T-helper 2 cell treated with Interferon-gamma antibody and Interleukin-4, amounts not matched to agents 5 μg/mL and 100 μg/mL, for 36 hours (primary cell): ENCODE results near the gene ARHGAP22.

Source experiments
- DNase-seq: peaks from one replicate; pipeline ENCODE4 v3.0.0; 2021; ENCODE audit warnings: low spot score
- H3K27ac Mint-ChIP-seq: one replicate; pipeline ENCODE4 v1.8.0; 2021; ENCODE audit warnings: mild to moderate bottlenecking, mixed read lengths
- H3K27me3 Mint-ChIP-seq: one replicate; pipeline ENCODE4 v1.8.0; 2021; ENCODE audit warnings: low read depth, mixed read lengths
- H3K36me3 Mint-ChIP-seq: one replicate; pipeline ENCODE4 v1.8.0; 2021; ENCODE audit warnings: low read depth, mixed read lengths
- H3K4me1 Mint-ChIP-seq: one replicate; pipeline ENCODE4 v1.8.0; 2021; ENCODE audit warnings: low read depth, mixed read lengths
- H3K4me3 Mint-ChIP-seq: one replicate; pipeline ENCODE4 v1.8.0; 2022; ENCODE audit warnings: mild to moderate bottlenecking, moderate library complexity, mixed read lengths
- H3K9me3 Mint-ChIP-seq: one replicate; pipeline ENCODE4 v1.8.0; 2021; ENCODE audit warnings: mixed read lengths

Gene ARHGAP22

DNA sequence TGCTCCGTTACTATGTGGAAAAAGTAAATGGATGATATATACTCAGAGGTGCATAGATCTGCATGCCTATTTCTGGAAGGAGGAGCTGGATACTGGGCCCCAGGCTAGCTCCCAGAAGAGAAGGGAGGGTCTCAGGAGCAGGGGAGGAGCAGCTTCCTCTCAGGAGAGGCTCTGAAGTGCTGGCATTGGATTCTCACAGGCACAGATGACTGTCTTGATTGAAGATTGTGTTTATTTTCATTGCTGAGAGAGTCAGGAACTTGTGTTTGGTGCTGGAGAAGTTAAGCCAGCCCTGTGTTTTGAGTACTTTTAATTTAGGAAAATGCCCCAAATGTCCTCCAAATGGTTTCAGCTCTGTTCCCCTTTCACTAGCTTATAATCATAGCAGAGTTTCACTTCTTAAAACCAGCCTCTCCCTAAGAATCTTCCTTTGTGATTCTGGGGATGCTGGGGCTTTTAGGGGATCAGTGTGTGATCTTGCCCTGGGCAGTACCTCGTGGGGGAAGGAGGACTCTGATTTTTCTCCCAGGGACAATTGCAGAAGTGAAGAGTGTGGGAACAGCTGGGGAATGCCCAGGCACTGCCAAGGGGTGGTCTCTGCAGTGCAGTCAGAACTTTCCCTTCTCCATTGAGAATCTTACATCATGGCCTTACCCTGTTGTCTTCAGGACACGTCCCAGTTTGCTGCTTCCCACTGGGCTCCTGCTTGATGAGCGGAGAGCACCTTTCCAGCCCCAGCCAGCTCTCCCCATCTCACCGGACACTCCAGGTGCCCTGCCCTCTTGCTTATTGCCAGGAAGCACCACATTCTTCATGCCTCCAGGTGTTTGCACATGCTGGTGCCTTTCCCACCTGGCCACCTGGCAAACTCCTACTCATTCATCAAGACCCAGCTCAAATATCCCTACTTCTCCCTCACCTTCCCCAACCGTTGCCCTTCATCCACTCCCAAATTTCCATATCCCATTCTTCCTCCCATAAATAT lies 102.8 kb downstream of the ARHGAP22 start:
- no peak overlapping the region for H3K4me3 Mint-ChIP-seq
- H3K9me3 Mint-ChIP-seq = no peaks in the 10 kb centered on the region
- H3K36me3 Mint-ChIP-seq = no peaks in the 10 kb centered on the region
- peaks cover 3% of the 10 kb centered on the region for H3K27me3 Mint-ChIP-seq
- H3K4me1 Mint-ChIP-seq = no peaks in the 10 kb centered on the region
- H3K27ac Mint-ChIP-seq = no peak overlapping the region
- no peak for DNase-seq

DNA sequence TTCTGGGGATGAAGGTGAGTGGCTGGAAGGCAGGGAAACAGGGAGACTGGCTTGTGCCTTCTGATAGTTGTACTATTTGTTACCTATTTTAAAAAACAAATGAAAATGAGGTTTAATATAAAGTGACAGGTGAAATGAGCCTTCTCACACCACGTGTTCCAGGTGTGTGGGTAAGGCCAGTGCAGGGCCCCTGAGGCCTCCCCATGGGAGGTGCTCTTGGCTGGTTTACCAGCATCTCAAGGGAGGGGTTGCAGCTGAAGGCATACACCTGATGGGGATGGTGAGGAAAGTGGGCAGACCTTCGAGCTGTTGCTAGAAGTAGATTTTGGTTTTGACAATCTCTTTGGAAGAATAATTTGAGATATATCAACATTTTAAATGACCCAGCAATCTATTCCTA lies 103.6 kb downstream of the ARHGAP22 start:
- no peak overlapping the region for H3K27ac Mint-ChIP-seq
- peaks cover 3% of the 10 kb centered on the region for H3K27me3 Mint-ChIP-seq
- no peaks in the 10 kb centered on the region for H3K9me3 Mint-ChIP-seq
- no peaks in the 10 kb centered on the region for H3K4me1 Mint-ChIP-seq
- H3K36me3 Mint-ChIP-seq = no peaks in the 10 kb centered on the region
- H3K4me3 Mint-ChIP-seq = no peak overlapping the region
- no peak for DNase-seq

DNA sequence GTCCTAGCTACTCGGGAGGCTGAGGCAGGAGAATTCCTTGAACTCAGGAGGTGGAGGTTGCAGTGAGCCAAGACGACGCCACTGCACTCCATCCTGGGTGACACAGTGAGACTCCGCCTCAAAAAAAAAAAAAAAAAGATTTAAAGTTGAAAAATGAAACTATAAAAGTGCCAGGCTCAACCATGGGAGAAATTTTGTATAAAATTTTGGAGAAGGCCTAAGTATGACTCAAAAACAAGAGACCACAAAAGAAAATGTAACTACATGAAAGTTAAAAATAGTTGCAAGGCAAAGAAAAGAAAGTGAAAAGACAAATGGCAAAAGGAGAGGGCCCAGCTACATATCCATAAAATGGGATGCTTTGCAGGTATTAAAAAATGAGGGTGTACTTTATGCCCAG lies 104.1 kb downstream of the ARHGAP22 start:
- no peak overlapping the region for H3K4me3 Mint-ChIP-seq
- no peaks in the 10 kb centered on the region for H3K27me3 Mint-ChIP-seq
- no peak overlapping the region for H3K27ac Mint-ChIP-seq
- H3K9me3 Mint-ChIP-seq = no peaks in the 10 kb centered on the region
- no peaks in the 10 kb centered on the region for H3K4me1 Mint-ChIP-seq
- DNase-seq = no peak
- H3K36me3 Mint-ChIP-seq = no peaks in the 10 kb centered on the region

DNA sequence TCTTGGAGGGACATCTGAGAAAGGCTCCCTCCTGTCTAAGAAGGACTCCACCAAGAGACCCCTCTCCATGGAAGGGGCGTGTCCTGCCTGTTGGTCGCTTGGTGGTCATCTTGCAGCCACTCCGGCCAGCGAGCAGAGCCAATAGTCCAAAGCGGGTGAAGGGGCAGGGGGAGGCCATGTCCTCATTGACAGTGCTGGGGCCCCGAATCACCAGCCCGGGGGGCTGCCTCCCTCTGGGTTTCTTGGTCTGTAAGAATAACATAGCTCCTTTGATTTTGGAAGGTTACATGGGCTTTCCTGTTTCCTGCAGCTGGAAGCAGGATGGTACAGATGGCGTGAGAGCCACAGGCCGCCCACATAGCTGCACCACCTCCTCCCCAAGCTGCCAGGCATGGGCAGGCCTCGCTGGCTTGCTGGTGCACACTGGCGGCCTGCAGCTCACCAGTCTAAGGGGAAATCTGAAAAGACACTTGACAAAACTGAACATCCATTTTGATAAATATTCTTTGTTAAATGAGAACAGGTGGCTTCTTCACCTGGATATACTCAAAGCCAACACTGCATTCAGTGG lies 105.8 kb downstream of the ARHGAP22 start:
- Mint-ChIP-seq H3K9me3 (no peaks in the 10 kb centered on the region), H3K36me3 (no peaks in the 10 kb centered on the region), H3K27me3 (no peaks in the 10 kb centered on the region), H3K27ac (no peak overlapping the region), H3K4me3 (no peak overlapping the region), H3K4me1 (peaks cover 8% of the 10 kb centered on the region)
- no peak for DNase-seq

DNA sequence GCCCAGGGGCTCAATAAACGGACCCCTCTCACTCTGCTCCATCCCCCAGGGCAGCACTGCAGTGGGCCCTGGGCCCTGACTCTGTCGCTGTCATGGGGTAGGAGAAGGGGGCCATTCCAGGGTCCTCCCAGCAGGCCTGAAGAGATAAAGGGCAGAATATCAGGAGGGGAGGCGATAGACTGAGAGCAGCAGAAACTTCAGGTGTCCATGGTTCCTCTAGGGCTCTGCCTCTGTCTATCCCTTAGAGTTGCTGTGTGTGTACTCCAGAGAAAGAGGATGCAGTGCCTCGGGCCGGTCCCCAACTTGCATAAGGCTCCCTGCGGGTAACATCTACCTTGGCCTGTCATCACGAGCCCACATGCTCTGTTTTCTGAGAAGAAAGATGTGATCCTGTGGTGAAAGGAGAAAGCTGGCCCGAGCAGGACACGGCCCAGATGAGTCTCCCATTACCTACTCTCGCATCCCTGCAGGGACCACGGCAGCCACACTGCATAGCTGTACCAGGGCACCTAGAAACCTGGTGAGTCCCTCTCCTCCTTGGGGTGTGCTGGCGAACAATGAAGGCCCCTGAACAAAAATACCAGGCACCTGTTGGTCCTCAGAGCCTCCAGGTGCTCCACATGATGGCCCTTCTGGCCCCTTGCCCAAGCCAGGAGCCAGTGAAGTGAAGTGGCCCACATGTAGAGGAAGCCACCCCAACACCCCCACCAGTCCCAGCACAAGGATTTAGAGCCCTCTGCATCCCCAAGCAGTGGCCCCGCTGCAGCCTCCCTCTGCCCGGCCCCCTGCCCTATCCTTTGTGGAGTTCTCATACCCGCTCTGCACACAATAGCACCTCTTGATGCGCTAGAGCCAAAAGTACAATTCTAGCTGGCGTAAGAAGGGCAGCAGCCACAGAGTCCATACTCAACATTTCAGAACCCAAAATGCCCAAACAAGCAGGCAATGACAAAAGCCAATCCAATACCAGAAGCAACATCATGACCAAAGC lies 106.8 kb downstream of the ARHGAP22 start:
- Mint-ChIP-seq H3K36me3 (no peaks in the 10 kb centered on the region), H3K9me3 (no peaks in the 10 kb centered on the region), H3K4me1 (peaks cover 11% of the 10 kb centered on the region), H3K4me3 (no peak overlapping the region), H3K27ac (no peak overlapping the region), H3K27me3 (no peaks in the 10 kb centered on the region)
- DNase-seq = no peak

DNA sequence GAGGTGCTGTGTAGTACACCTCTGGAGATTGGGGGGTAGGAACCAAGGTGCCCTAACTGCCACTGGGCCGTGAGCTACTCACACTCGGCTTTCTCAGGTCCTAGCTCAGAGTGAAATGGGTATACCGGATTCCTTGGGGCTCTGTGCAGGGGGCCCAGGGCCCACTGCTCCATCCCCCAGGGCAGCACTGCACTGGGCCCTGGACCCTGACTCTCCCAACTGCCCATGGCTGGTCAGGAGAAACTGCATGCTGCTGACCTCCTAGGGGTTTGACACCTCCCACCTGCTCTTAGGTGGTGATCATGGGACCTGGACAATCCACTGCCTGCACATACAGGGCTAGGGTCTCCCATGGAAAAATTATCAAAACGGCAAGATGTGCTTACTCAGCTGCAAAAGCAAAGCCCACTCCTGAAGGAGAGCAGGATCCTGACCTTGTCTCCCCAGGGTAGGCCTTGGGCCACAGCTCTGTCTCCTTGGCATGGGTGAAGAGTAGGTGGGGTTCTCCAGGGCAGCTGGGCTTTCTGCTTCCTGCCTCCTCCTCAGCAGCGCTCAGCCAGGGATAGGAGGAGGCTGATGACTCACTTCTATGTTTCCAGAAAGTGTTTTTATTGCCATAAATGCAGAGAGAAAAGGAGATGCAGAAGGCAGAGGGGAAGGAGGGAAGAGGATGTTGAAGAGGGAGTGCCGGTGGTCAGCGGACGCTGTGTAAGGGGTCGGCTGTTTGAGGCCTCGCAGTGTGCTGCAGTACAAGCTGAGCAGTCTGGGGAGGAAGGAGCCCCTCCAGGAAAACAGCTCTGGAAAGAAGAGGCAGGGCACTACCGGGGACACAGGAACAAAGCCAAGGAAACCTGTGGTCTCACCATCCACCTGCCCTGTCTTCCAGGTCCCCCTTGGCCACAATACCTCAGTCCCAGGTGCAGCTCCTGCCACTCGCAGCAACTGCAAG lies 107.8 kb downstream of the ARHGAP22 start:
- Mint-ChIP-seq H3K27ac (no peak overlapping the region), H3K4me1 (peaks cover 11% of the 10 kb centered on the region), H3K4me3 (no peak overlapping the region), H3K36me3 (no peaks in the 10 kb centered on the region), H3K9me3 (no peaks in the 10 kb centered on the region), H3K27me3 (no peaks in the 10 kb centered on the region)
- no peak for DNase-seq

DNA sequence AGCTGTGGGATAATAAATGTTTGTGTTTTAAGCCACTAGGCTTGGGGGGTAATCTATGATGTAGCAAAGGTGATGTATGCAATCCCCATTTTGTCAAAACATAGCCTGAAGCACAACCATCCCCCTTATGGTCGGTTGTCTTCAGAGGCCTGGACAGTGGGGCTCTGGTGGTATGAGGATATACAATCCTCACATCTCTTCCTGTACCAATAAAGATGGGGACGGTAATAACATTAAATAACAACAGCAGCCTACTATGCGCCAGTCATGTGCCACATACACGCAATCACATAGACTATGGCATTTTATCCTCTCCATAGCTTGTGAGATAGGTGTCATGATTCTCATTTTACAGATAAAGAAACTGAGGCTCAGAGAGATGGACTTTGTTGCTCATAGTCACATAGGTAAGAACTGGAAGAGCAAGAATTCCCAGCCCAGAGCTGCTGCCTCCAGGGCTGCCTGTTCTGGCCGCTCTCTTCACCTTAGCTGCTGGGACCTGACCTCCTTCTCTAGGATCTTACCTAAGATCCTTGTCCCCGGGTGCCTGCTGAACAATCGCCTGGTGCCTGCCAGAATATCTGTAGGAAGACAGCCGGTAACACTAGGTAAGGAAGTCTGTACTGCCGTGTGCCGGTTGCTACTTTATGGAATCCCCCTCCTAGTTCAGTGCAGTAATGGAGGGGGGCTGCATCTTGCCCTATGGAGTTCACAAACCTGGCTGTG lies 108.6 kb downstream of the ARHGAP22 start:
- no peak overlapping the region for H3K4me3 Mint-ChIP-seq
- DNase-seq = no peak
- H3K27ac Mint-ChIP-seq = no peak overlapping the region
- peaks cover 11% of the 10 kb centered on the region for H3K4me1 Mint-ChIP-seq
- H3K27me3 Mint-ChIP-seq = no peaks in the 10 kb centered on the region
- no peaks in the 10 kb centered on the region for H3K36me3 Mint-ChIP-seq
- H3K9me3 Mint-ChIP-seq = no peaks in the 10 kb centered on the region

DNA sequence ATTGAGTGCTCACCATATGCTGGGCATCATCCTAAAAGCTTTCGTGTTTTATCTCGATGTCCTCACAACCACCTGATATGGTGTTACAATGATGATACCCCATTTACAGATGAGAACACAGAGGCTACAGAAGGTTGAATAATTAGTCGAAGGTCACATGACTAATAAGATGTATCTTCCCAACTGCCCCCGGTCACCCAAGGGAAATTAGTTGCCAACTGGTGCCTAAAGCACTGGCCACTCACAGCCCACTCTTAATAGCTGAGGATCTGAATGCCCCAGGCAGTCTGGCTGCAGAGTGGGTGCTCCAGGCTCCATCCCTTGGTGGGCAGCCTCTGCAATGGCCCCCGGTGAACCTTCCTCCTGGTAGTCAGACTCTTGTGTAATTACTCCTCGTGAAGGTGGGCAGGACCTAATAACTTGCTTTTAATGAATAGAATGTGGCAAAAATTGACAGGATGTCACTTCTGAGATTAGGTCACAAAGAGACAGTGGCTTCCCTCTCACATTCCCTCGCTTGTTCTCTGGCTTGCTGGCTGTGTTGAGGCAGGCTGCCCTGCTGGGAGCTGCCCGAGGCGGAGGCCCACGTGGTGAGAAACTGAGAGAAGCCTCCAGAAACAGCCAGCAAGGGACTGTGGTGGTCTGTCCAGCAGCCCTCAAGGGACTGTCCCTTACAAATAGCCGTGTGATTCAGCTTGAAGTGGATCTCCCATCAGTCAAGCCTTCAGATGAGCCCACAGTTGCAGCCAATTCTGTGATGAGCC lies 109.4 kb downstream of the ARHGAP22 start:
- H3K4me3 Mint-ChIP-seq = no peak overlapping the region
- H3K9me3 Mint-ChIP-seq = no peaks in the 10 kb centered on the region
- H3K27ac Mint-ChIP-seq = no peak overlapping the region
- no peaks in the 10 kb centered on the region for H3K36me3 Mint-ChIP-seq
- peaks cover 11% of the 10 kb centered on the region for H3K4me1 Mint-ChIP-seq
- DNase-seq = no peak
- H3K27me3 Mint-ChIP-seq = no peaks in the 10 kb centered on the region

DNA sequence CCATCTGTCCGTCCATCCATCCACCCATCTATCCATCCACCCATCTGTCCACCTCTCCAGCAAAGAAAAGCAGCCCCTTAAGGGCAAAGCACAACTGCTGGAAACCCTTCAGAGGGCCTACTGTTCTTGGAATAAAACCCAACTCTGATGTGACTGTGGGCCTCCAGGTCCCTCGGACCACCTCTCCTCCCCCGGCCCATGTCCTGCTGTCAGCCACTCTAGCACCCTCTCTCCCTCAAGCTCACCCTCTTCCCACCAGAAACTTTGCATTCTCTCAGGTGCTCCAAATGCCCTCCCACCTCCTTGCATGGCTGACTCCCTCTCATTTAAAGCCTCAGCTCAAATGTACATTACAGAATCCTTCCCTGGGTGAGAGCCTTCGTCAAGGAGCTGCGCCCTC lies 110.3 kb downstream of the ARHGAP22 start:
- H3K27ac Mint-ChIP-seq = no peak overlapping the region
- no peaks in the 10 kb centered on the region for H3K9me3 Mint-ChIP-seq
- H3K4me1 Mint-ChIP-seq = peaks cover 11% of the 10 kb centered on the region
- no peaks in the 10 kb centered on the region for H3K27me3 Mint-ChIP-seq
- H3K36me3 Mint-ChIP-seq = no peaks in the 10 kb centered on the region
- peak overlapping the region; percentile 2 for H3K4me3 Mint-ChIP-seq
- DNase-seq = no peak

DNA sequence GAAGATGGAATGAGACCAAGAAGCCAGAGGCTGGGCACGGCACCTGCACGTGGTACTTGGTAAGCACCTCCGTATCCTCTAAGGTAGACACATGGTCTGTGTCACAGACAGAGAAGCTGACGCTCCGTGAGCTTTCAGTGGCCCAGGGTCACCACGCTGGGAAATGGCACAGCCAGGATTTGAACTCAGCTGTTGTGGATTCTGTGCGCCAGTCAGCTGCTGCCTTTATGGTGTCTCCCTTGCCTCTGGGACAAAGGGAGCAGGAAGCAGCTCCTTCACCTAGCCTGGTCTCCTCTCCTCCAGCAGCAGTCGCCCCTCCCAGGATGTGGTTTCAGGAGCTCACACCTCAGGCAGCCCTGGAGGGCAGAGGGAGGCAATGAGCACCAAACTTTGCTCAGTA lies 110.8 kb downstream of the ARHGAP22 start:
- DNase-seq = no peak
- H3K36me3 Mint-ChIP-seq = no peaks in the 10 kb centered on the region
- H3K4me1 Mint-ChIP-seq = peaks cover 11% of the 10 kb centered on the region
- H3K27ac Mint-ChIP-seq = no peak overlapping the region
- no peaks in the 10 kb centered on the region for H3K27me3 Mint-ChIP-seq
- H3K4me3 Mint-ChIP-seq = peak overlapping the region; percentile 2
- H3K9me3 Mint-ChIP-seq = no peaks in the 10 kb centered on the region

DNA sequence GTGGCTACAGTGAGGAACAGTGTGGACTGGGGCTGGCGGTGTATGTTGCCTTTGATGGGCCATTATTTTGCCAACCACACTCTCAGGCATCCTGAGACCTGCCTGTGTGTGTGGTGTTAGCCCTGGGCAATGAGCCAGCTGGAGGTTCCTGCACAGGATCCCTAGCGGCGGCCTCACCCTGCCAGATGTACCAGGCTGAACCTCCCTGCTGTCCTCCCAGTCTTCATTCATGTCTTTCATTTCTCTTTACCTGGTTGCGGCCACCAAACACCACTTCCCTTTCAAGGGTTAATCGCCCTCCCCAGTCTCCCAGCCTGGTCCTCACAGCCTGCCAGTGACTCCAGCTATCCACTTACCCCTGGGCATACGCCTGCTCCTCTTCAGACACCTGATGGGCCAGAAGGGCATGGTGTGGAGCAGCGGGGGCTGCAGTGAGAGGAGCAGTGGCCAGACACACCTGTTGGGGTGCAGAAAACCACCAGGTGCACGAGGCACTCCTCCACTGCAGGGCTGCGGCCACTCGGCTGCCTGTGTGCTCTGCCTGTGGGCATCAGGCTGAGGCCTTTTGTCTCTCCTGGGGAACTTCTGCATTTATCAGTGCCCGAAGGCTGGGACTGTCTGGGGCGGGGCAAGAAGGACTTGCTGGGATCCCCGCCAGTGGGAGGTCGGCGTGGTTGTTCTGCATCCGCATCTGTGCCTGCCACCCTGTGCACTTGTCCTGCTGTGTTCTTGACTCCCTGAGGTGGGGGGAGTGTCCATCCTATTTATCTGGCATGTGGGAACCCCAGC lies 111.6 kb downstream of the ARHGAP22 start:
- Mint-ChIP-seq H3K4me1 (peaks cover 11% of the 10 kb centered on the region), H3K27ac (no peak overlapping the region), H3K4me3 (no peak overlapping the region), H3K27me3 (peaks cover under 1% of the 10 kb centered on the region), H3K9me3 (no peaks in the 10 kb centered on the region), H3K36me3 (no peaks in the 10 kb centered on the region)
- DNase-seq = no peak
